ENCODE measurements around the gene ZNF304.

The ZNF304 gene

GRCh38 chr19:57350877-57351805 is at the start of gene ZNF304:
Gene ZNF304 (plus strand): TSS chr19:57351271. CDS start chr19:57351665, 394 bp downstream.
- DNase-seq, result peak; percentile 91

GRCh38 chr19:57302020-57302465 is 49.0 kb upstream of the ZNF304 start:
- in situ Hi-C loops (cut with HindIII; ENCODE audit: low pct_ligation_motif_present, low pct_unique_long_range_greater_than_20kb, low sequenced_read_pairs), result no loop called here

More at GRCh38 chr19:57350877-57351805, at the start of gene ZNF304:
- in situ Hi-C loops (cut with HindIII; ENCODE audit: low pct_ligation_motif_present, low pct_unique_long_range_greater_than_20kb, low sequenced_read_pairs), result no loop called here

DNA sequence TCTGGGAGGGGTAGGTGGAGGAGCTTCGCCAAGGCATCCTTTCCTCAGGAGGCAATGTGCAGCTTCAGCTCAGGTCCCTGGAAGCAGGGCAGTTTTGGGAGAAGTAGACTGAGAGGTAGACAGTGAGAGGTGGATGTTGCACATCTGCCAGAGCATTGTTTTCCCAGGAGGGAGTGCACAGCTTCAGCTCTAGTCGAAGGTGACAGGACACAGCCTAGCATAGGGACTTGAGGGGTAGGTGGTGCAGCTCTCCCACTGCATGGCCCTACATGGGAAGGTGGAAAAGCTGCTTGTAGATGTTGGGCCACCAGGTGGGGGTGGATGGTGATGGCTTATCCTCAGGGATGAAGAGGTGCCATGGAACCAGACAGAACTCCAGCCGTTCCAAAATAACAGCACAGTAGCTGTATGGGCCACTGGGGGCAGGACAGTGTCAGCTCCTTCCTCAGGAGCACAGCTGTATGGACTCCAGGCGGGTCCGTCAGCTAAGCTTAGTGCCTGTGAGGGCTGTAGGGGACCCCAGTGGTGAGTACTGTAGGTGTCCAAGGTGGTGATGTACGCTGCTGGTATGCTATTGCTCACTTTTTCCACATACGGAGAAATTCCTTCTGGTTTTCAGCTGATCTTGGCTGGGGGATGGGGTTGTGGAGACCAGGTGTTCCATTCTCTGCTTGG is 48.2 kb upstream of the ZNF304 start:
- in situ Hi-C loops (cut with HindIII; ENCODE audit: low pct_ligation_motif_present, low pct_unique_long_range_greater_than_20kb, low sequenced_read_pairs), result no loop called here
- DNase-seq, result no peak

More at GRCh38 chr19:57302020-57302465, 49.0 kb upstream of the ZNF304 start:
- DNase-seq, result peak; percentile 25

DNA sequence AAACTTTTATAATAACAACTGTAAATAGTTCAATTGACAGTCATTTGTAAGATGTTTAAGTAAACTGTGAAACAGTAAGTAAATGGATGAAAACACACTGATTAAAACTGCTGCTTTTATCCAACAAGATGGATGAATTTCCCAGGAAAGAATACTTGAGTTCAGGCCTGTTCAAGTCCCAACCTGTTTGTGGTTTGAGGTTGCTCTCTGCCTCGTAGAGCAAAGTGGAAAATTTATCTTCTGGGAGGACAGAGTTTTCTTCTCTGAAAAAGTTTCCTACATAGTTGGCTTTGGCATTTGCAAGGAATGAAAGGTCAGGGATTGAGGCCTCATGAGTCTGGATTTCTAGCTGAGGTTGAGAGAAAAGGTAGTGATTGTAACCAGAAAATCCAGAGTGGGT is 46.0 kb upstream of the ZNF304 start:
- DNase-seq, result no peak
- in situ Hi-C loops (cut with HindIII; ENCODE audit: low pct_ligation_motif_present, low pct_unique_long_range_greater_than_20kb, low sequenced_read_pairs), result no loop called here

DNA sequence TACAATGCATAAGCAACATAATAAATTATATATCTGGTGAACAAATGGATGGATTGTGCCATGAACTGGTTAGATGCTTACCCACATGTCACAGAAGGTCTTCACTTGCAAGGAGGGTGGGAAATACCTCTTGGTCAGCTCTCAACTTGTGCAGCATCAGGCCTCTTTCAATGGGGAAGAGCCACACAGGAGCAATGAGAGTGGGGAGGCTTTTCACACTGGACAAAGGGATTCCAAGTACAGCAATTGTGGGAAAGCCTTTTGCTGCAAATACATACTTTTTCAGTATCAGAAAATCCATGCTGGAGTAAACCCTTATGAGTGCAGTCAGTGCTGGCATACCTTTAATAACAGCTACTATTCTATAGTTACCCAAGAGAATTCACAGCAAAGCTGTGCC is 42.6 kb upstream of the ZNF304 start:
- DNase-seq, result no peak
- in situ Hi-C loops (cut with HindIII; ENCODE audit: low pct_ligation_motif_present, low pct_unique_long_range_greater_than_20kb, low sequenced_read_pairs), result no loop called here

DNA sequence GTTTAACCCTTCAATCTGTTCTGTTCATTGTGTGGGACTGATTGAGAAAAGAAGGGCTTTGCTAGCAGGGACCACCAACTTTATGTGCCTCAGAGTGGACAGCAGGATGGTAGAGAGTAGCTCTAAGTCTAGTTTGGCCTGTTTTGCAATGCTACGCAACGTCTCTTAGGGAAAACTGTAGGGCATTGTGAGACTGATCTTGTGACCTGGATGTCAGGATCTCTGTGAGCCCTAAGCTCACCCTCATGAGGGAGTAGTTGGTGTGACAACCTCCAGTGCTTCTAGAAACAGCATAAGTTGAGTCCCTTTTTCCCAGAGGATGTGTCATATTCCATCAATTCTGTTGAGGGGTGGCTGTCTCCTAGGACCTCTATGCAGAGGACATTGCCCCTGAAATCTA is 40.3 kb upstream of the ZNF304 start:
- in situ Hi-C loops (cut with HindIII; ENCODE audit: low pct_ligation_motif_present, low pct_unique_long_range_greater_than_20kb, low sequenced_read_pairs), result no loop called here
- DNase-seq, result no peak

DNA sequence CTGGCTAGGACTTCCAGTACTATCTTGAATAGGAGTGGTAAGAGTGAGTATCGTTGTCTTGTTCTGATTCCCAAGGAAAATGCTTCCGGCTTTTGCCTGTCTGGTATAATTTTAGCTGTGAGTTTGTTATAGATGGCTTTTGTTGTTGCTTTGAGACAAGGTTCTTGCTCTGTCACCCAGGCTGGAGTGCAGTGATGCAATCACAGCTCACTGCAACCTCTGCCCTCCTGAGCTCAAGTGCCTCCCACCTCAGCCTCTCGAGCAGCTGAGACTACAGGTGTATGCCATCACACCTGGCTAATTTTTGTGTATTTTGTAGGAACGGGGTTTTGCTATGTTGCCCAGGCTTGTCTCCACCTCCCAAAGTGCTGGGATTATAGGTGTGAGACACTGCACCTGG is 36.9 kb upstream of the ZNF304 start:
- in situ Hi-C loops (cut with HindIII; ENCODE audit: low pct_ligation_motif_present, low pct_unique_long_range_greater_than_20kb, low sequenced_read_pairs), result no loop called here
- DNase-seq, result no peak

DNA sequence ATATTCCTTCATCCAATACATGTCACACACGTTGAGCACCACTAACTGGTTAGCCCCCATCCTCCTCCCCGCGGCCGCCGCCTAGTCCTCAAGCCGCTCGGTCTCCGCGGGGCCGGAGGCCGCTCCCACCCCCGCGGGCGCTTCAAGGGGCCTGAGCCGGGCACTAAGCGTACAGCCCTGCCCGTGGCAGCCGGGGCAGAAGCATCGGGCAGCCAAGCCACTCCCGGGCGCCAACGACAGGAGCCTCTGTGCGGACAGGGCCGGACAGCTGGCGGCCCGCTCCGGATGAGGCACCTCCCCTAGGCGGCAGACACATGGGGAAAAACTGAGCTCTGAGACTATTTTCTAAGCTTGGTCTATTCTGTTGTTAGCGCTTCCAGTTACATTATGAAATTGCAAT is 33.6 kb upstream of the ZNF304 start:
- in situ Hi-C loops (cut with HindIII; ENCODE audit: low pct_ligation_motif_present, low pct_unique_long_range_greater_than_20kb, low sequenced_read_pairs), result no loop called here
- DNase-seq, result no peak

GRCh38 chr19:57319869-57320179 is 31.2 kb upstream of the ZNF304 start:
- in situ Hi-C loops (cut with HindIII; ENCODE audit: low pct_ligation_motif_present, low pct_unique_long_range_greater_than_20kb, low sequenced_read_pairs), result no loop called here
- DNase-seq, result no peak

- peak; percentile 95 for DNase-seq
- in situ Hi-C loops (cut with HindIII; ENCODE audit: low pct_ligation_motif_present, low pct_unique_long_range_greater_than_20kb, low sequenced_read_pairs), result no loop called here
Measured at GRCh38 chr19:57320180-57321084, 30.6 kb upstream of the ZNF304 start, which contains the start of gene ZNF543. Gene ZNF543 (plus strand): TSS chr19:57320472. CDS start chr19:57320854, 382 bp downstream.

GRCh38 chr19:57321116-57321515 is 30.0 kb upstream of the ZNF304 start:
- DNase-seq, result no peak
- in situ Hi-C loops (cut with HindIII; ENCODE audit: low pct_ligation_motif_present, low pct_unique_long_range_greater_than_20kb, low sequenced_read_pairs), result no loop called here

DNA sequence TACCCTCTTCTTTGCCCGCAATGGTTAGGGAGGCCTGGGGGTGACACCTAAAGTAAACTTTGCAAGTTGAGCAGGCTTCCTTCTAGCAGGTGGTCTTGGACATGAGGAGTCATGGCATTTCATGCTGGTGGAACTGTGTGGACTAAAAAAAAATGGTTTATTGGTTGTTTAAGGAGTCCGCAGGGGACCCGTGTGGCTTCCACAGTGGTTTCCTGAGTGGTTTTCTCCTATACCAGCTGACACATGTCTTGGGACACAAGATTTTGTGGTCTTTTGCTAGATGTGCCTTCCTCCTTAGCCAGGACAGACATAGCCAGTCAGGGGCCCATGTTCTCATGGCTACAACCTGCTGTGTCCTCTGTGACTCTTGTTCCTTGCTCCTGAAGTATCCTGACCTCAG is 29.3 kb upstream of the ZNF304 start:
- in situ Hi-C loops (cut with HindIII; ENCODE audit: low pct_ligation_motif_present, low pct_unique_long_range_greater_than_20kb, low sequenced_read_pairs), result no loop called here
- DNase-seq, result no peak

DNA sequence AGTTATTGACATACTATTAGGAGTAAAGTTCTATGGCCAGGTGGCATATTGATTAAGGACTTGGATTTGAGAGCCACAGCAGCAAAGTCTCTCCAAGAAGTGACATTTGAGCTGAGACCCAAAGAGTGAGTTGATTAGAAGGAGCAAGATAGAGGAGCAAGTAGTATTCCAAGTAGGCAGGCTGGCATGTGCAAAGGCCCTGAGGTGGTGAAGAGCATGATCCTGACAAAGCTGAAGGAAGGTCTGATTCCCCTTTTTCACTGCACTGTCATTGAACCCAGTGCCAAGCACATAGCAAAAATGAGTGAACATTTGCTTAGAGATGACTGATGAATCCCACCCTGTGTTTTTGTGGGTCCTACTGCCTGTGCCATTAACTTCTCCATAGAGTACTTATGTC is 26.1 kb upstream of the ZNF304 start:
- in situ Hi-C loops (cut with HindIII; ENCODE audit: low pct_ligation_motif_present, low pct_unique_long_range_greater_than_20kb, low sequenced_read_pairs), result no loop called here

DNA sequence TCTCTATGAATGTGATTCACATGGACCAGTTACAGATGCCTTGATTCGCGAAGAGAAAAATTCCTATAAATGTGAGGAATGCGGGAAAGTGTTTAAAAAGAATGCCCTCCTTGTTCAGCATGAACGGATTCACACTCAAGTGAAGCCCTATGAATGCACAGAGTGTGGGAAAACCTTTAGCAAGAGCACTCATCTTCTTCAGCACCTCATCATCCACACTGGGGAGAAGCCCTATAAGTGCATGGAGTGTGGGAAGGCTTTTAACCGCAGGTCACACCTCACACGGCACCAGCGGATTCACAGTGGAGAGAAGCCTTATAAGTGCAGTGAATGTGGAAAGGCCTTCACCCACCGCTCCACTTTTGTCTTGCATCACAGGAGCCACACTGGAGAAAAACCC is 23.1 kb upstream of the ZNF304 start:
- no peak for DNase-seq
- in situ Hi-C loops (cut with HindIII; ENCODE audit: low pct_ligation_motif_present, low pct_unique_long_range_greater_than_20kb, low sequenced_read_pairs), result no loop called here

More for the DNA sequence above, 26.1 kb upstream of the ZNF304 start:
- DNase-seq, result no peak

- in situ Hi-C loops (cut with HindIII; ENCODE audit: low pct_ligation_motif_present, low pct_unique_long_range_greater_than_20kb, low sequenced_read_pairs), result no loop called here
- no peak for DNase-seq
Measured at GRCh38 chr19:57334191-57334590, 16.9 kb upstream of the ZNF304 start.

DNA sequence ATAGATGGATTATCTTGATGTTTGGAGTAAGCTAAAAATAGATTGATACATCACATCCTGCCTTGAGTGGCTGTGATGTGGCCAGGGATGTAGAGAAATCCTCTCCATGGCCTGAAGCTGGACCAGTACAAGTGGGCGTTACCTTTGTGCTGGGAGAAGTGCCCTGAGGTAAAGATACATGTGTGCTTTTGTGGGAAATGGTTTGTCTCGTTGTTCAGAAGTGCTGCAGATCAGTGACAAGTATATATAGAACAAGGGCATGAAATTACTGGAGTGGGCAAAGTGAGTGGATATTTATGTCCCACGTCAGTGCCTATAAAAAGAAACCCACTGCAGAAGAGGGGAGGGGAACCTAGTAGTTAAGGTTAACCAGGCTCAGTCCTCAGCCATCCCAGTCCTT is 12.2 kb upstream of the ZNF304 start:
- in situ Hi-C loops (cut with HindIII; ENCODE audit: low pct_ligation_motif_present, low pct_unique_long_range_greater_than_20kb, low sequenced_read_pairs), result no loop called here
- DNase-seq, result no peak

DNA sequence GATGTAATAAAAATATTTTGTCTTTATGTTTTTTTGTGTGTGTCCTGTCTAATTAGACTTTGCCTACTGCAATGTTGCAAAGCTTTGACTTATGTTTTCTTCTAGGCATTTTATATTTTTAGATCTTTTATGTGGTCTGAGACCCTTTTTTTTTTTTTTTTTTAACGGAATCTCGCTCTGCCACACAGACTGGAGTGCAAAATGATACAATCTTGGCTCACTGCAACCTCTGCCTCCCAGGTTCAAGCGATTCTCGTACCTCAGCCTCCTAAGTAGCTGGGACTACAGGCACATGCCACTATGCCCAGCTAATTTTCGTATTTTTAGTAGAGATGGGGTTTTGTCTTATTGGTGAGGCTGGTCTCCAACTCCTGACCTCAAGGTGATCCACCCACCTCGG is 8.5 kb upstream of the ZNF304 start:
- no peak for DNase-seq
- in situ Hi-C loops (cut with HindIII; ENCODE audit: low pct_ligation_motif_present, low pct_unique_long_range_greater_than_20kb, low sequenced_read_pairs), result no loop called here

DNA sequence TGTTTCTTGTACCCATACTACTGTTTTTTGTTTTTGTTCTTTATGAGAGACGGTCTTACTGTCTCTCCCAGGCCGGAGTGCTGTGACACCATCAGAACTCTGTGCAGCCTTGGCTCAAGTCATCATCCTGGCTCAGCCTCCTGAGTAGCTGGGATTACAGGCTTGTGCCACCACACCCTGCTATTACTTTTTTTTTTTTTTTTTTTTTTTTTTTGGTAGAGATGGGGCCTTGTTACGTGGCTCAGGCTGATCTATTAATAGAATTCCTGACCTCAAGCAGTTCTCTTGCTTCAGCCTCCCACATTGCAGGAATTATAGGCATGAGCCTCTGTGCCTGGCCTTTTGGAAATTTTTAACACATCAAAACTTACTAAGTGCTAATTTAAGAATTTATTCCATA is 2.9 kb upstream of the ZNF304 start:
- DNase-seq, result no peak
- in situ Hi-C loops (cut with HindIII; ENCODE audit: low pct_ligation_motif_present, low pct_unique_long_range_greater_than_20kb, low sequenced_read_pairs), result no loop called here

DNA sequence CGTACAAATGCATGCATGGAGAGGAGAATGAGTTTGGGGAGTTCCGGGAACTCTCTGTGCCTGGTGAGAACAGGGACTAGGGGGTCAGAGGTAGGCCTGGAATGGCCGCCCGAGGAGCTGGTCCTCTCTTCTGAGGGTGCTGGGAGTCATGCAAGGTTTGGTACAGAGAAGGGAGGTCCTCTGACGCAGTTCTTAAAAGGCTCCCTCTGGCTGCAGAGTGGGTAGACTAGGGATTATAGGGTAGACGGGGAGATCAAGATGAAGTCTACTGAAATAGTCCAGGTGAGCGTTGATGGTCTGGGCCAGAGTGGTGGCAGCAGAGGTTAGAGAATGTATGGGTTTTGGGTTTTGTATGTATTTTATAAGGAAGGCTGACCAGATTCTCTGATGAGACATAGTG is 796 bp downstream of the ZNF304 start:
- no peak for DNase-seq
- in situ Hi-C loops (cut with HindIII; ENCODE audit: low pct_ligation_motif_present, low pct_unique_long_range_greater_than_20kb, low sequenced_read_pairs), result no loop called here
